ENCODE results near the gene ZNF426.

The ZNF426 gene

DNA sequence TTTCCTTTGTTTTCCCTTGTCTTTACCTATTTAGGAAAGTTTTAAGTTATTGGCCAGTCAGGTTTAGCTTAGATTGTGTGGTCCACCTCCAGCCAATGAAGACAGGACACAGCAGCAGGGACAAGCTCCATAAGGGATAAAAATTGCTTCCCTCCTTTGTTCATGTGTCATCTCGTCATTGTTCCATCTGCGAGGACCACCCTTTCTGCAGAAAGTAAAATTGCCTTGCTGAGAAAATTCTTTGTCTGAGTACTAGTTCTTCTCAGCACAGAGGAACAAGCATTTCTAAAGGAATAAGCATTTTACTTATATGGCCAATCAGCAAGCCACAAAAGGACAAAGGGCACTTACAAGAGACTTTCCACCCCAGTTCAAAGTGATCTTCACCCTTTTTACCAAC, 51.4 kb downstream of the ZNF426 start:
- Histone ChIP-seq H3K27ac (ENCODE audit: low read depth, low read length) (no peak overlapping the region), H3K9ac (ENCODE audit: low read depth, low read length) (no peak overlapping the region), H3K4me1 (ENCODE audit: insufficient read depth, low read length) (no peaks in the 10 kb centered on the region), H3K27me3 (ENCODE audit: insufficient read depth, low read length) (no peaks in the 10 kb centered on the region), H3K9me3 (ENCODE audit: insufficient read depth, low read depth, low read length) (peaks cover 66% of the 10 kb centered on the region), H3K36me3 (ENCODE audit: insufficient read depth, low read length) (peaks cover 9% of the 10 kb centered on the region; the same call in 1 of the 2 replicates), H3K4me3 (ENCODE audit: low read length) (0 out of 2 replicates have a peak overlapping the region, but pooled peaks have one; percentile 7)
- 86% methylated on average over 2 of the region's 2 CpGs for WGBS

GRCh38 chr19:9485140-9485539, 53.3 kb downstream of the ZNF426 start:
- Histone ChIP-seq H3K4me3 (ENCODE audit: low read length) (no peak overlapping the region), H3K27me3 (ENCODE audit: insufficient read depth, low read length) (no peaks in the 10 kb centered on the region), H3K4me1 (ENCODE audit: insufficient read depth, low read length) (no peaks in the 10 kb centered on the region), H3K27ac (ENCODE audit: low read depth, low read length) (no peak overlapping the region), H3K9ac (ENCODE audit: low read depth, low read length) (no peak overlapping the region), H3K36me3 (ENCODE audit: insufficient read depth, low read length) (0 out of 2 replicates have a peak, but pooled peaks cover 9% of the 10 kb centered on the region), H3K9me3 (ENCODE audit: insufficient read depth, low read depth, low read length) (peaks cover 62% of the 10 kb centered on the region)
- WGBS = 86% methylated on average over 2 of the region's 2 CpGs

DNA sequence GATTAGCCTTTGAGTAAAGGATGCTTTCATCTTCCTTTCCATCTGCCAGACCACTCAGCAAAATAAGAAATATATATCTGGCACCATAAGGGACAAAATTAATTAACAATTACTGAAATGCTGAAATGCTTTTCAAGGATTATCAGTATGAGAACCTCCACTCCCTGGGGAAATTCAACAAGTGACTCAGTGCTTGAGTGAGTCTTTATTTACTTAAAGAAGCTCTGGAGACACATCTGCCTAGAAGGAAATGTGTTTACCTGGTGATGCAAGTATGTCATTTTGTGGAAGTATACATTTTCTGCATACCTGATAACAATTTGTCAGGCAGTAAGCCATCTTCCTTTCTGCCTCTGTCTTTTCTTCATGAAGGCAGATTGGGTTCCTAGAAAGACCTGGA, 63.5 kb downstream of the ZNF426 start:
- Histone ChIP-seq H3K27me3 (ENCODE audit: insufficient read depth, low read length) (no peaks in the 10 kb centered on the region), H3K4me1 (ENCODE audit: insufficient read depth, low read length) (no peaks in the 10 kb centered on the region), H3K4me3 (ENCODE audit: low read length) (no peak overlapping the region), H3K9ac (ENCODE audit: low read depth, low read length) (no peak overlapping the region), H3K9me3 (ENCODE audit: insufficient read depth, low read depth, low read length) (peaks cover 90% of the 10 kb centered on the region), H3K36me3 (ENCODE audit: insufficient read depth, low read length) (peaks cover 41% of the 10 kb centered on the region), H3K27ac (ENCODE audit: low read depth, low read length) (no peak overlapping the region)

All from HUES64 (cell line).